ENCODE results near the gene GAL3ST1. TPM values are rescaled to one million over a fixed set of nuclear protein-coding genes. Genes with fewer than 3 reads are reported as not detected.

Gene GAL3ST1
- total RNA-seq, 4 donors from 2014 or later = 1.2 to 3.2 (median 1.9) TPM

DNA sequence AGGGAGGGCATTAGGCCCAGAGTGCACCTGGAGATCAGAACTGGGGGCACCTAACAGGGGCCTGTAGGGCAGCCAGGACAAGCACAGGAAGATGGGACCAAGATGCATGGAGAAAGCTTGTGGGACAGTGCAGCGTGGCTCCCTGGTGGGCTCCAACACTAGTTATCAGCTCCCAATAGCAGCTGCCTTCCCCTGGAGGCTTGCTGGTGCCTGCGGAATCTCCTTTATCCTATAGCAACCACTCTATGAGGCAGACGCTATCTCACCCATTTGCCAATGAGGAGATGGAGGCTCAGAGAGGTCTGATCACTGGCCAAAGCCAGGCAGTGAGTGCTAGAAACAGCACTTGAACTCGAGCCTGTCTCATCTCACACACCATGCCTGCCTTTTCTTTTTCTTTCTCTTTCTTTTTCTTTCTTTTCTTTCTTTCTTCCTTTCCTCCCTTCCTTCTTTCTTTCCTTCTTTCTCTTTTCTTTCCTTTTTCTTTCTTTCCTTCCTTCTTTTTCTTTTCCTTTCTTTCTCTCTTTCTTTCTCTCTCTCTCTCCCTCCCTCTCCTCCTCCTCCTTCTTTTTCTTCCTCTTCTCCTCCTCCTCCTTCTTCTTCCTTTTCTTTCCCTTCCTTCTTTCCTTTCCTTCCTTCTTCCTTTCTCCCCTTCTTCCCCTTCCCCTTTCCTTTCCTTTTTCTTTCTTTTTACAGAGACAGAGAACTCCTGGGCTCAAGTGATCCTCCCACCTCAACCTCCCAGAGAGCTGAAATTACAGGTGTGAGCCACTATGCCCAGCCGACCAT lies 52.9 kb downstream of the GAL3ST1 start:
- TF ChIP-seq EP300 (IDR thresholded peaks at IDR 0.05) (no peak), POLR2AphosphoS5 (IDR thresholded peaks at IDR 0.05) (no peak), POLR2A (IDR thresholded peaks at IDR 0.05; ENCODE audit: low read depth) (no peak)
- TF ChIP-seq, protein P1, sequence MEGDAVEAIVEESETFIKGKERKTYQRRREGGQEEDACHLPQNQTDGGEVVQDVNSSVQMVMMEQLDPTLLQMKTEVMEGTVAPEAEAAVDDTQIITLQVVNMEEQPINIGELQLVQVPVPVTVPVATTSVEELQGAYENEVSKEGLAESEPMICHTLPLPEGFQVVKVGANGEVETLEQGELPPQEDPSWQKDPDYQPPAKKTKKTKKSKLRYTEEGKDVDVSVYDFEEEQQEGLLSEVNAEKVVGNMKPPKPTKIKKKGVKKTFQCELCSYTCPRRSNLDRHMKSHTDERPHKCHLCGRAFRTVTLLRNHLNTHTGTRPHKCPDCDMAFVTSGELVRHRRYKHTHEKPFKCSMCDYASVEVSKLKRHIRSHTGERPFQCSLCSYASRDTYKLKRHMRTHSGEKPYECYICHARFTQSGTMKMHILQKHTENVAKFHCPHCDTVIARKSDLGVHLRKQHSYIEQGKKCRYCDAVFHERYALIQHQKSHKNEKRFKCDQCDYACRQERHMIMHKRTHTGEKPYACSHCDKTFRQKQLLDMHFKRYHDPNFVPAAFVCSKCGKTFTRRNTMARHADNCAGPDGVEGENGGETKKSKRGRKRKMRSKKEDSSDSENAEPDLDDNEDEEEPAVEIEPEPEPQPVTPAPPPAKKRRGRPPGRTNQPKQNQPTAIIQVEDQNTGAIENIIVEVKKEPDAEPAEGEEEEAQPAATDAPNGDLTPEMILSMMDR (IDR thresholded peaks at IDR 0.05) = no peak
- WGBS = 79% methylated on average over 5 of the region's 5 CpGs
- no peaks in the 10 kb centered on the region for H3K9me3 ChIP-seq
- intact Hi-C loops (cut with DNase I) = no loop called here
- H3K4me1 ChIP-seq = no peaks in the 10 kb centered on the region
- H3K4me3 ChIP-seq = no peak overlapping the region
- no peak for DNase-seq (ENCODE audit: extremely low spot score)
- no peaks in the 10 kb centered on the region for H3K36me3 ChIP-seq
- peaks cover 0 to 23% (median 0%) of the 10 kb centered on the region in 4 donors for H3K27me3 ChIP-seq
- no peak overlapping the region for H3K27ac ChIP-seq (replicated peaks in 1 of 4)

DNA sequence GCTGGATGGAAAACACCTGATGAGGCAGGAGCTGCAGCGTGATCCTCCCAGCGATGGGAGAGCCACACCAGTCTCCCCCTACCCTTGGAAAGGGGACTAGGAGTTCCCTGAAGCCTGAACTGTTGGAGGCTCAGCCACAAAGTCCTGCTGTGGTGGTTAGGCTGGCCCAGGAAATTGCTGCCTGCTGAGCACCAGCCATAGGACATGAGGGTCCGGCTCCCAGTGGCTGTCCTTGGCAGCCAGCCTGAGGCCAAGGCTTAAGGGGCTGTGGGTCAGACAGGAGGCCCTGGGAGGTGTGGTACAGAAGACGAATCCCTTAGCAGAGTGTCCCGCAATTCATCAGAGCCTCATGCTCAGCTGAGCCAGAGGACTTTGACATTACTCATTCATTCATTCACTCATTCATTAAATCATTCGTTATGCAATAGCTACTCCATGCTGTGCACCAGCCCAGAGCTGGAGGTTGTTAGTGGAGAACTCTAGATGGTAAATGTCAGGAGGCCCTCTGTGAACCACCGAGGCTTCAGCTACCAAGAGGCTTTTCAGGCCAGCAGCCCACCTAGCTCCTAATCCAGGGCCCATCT lies 54.5 kb downstream of the GAL3ST1 start:
- Histone ChIP-seq H3K9me3 (no peaks in the 10 kb centered on the region), H3K36me3 (no peaks in the 10 kb centered on the region), H3K4me3 (no peak overlapping the region), H3K4me1 (no peaks in the 10 kb centered on the region), H3K27me3 (peaks cover 0 to 19% (median 0%) of the 10 kb centered on the region in 4 donors), H3K27ac (replicated peaks in 1 of 4) (no peak overlapping the region)
- no peak for DNase-seq (ENCODE audit: extremely low spot score)
- TF ChIP-seq, protein P1 (IDR thresholded peaks at IDR 0.05) = no peak
- TF ChIP-seq EP300 (IDR thresholded peaks at IDR 0.05) = no peak
- TF ChIP-seq POLR2AphosphoS5 (IDR thresholded peaks at IDR 0.05) = no peak
- no peak for TF ChIP-seq POLR2A (IDR thresholded peaks at IDR 0.05; ENCODE audit: low read depth)
- WGBS = 80% methylated on average over 6 of the region's 7 CpGs
- intact Hi-C loops (cut with DNase I) = no loop called here

DNA sequence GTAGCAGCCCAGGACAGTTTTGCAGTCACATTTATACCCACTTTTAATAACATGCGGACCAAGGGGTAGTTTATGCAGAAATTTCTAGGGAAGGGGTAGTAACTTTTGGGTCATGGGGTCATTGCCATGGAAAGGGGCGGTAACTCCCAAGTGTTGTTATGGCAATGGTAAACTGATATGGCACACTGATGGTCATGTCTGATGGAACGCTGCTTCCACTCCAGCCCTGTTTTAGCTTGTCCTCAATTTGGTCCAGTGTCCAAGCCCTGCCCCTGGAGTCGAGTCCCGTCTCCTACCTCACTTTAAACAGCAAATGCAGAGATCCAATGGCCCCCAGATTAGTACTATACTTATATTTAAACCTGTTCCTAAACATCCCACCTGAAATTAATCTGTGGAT lies 57.7 kb downstream of the GAL3ST1 start:
- H3K27me3 ChIP-seq = peaks cover 0 to 13% (median 0%) of the 10 kb centered on the region in 4 donors
- intact Hi-C loops (cut with DNase I) = no loop called here
- H3K4me3 ChIP-seq = no peak overlapping the region
- 87% methylated on average over 5 of the region's 5 CpGs for WGBS
- no peaks in the 10 kb centered on the region for H3K36me3 ChIP-seq
- TF ChIP-seq EP300 (IDR thresholded peaks at IDR 0.05) (no peak), POLR2AphosphoS5 (IDR thresholded peaks at IDR 0.05) (no peak), POLR2A (IDR thresholded peaks at IDR 0.05; ENCODE audit: low read depth) (no peak)
- TF ChIP-seq, protein P1 (IDR thresholded peaks at IDR 0.05) = no peak
- peaks cover 0 to 8% (median 0%) of the 10 kb centered on the region in 4 donors for H3K9me3 ChIP-seq
- H3K27ac ChIP-seq (replicated peaks in 1 of 4) = no peak overlapping the region
- no peak for DNase-seq (ENCODE audit: extremely low spot score)
- no peaks in the 10 kb centered on the region for H3K4me1 ChIP-seq

DNA sequence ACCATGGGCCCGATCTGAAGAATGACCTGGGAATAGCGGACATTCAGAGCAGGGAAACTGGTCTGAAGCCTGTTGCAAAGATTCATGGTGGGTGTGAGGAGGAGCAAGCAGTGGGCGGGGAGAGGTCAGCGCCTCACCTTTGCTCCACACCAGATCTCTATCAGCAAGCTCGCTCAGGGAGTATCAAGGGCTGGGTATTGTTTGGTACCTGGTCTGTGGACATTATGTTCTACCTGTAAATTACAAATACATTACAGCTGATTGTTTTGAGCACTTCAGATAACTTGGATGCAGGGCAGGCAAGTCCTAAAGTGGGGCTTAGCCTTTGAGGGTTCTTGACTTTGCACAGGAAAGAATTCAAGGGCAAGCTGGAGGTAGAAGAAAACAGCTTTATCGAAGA lies 58.2 kb downstream of the GAL3ST1 start:
- WGBS = 89% methylated on average over 6 of the region's 6 CpGs
- H3K27ac ChIP-seq (replicated peaks in 1 of 4) = no peak overlapping the region
- DNase-seq (ENCODE audit: extremely low spot score) = no peak
- peaks cover 0 to 8% (median 0%) of the 10 kb centered on the region in 4 donors for H3K9me3 ChIP-seq
- no peak overlapping the region for H3K4me3 ChIP-seq
- H3K4me1 ChIP-seq = no peaks in the 10 kb centered on the region
- peaks cover 0 to 13% (median 0%) of the 10 kb centered on the region in 4 donors for H3K27me3 ChIP-seq
- no peak for TF ChIP-seq EP300 (IDR thresholded peaks at IDR 0.05)
- TF ChIP-seq, protein P1 (IDR thresholded peaks at IDR 0.05) = no peak
- intact Hi-C loops (cut with DNase I) = no loop called here
- H3K36me3 ChIP-seq = no peaks in the 10 kb centered on the region

Measured in esophagus muscularis mucosa (tissue), 4 donors.